DMS53 treated with DMSO at 0.1 percent for 48 hours (cell line): Measurements from ENCODE around the gene RAI14.
A peak's percentile ranks its signal among the peaks of the same experiment; 100 is the strongest.

Experiments
- DNase-seq: peaks from one replicate; lab custom pipeline; 2025; ENCODE audit not compliant: unreplicated experiment; lab: John Stamatoyannopoulos, UW

The RAI14 gene

DNA sequence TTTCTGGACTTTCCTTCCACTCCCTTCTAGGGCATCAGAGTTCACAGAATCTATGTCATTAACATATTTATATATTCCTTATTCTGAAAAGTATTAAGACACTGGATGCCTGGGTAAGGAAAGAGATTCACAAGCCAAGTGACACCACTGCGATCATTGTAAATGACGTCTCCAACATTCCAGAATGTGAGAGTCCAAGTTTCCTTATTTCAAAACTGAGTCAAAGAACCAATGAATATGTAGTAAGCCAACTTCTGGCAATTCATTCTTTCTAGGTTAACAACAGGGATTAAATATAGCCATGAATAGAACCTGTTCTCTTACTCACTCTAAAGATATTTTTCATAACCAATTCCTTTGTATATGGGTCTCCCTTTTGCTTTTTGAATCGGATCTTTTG is 18.1 kb downstream of the RAI14 start:
- DNase-seq = no peak

GRCh38 chr5:34675857-34676256 is 19.7 kb downstream of the RAI14 start:
- no peak for DNase-seq

DNA sequence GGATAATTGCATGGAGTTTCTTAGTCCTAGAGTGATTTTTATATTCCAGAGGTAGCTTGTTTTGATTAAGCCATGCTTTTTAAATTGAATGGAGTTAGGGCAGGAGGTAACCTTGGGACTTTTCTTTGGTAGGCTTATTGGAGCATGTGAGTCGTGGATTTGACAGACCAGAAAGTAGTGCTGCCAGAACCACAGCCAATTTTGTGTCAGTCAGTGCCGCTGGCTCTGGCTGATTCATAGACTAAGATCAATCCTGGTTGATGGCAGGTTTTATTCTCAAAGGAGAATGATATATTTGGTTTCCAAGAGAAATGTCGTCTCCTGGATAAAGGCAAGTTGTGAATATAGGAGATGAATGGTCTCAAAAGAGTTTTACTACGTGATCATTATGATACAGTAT is 20.3 kb downstream of the RAI14 start:
- DNase-seq = no peak

GRCh38 chr5:34677428-34677827 is 21.3 kb downstream of the RAI14 start:
- no peak for DNase-seq

DNA sequence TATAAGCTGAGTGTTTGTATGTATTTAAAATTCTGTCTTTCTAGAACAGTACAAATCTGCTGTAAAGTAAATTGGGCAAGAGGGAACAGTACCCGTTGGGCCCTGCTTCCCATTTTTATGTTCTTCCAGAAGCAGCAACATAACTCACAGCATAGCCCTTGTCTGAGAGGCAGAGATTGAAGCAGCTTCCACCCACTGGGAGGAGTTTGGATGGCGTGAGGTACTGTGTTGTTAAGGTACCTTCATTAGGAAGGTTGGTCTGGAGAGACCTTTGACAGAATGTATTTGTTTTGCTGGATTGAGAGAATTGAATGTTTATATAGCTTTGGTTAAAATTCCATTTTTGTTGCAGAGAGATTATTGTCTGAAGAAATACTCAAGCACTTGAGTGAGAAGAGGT is 24.8 kb downstream of the RAI14 start:
- no peak for DNase-seq

- DNase-seq = peak; percentile 26
Measured at GRCh38 chr5:34682926-34683623, 26.9 kb downstream of the RAI14 start.

- no peak for DNase-seq
Measured at GRCh38 chr5:34684281-34684979, 28.3 kb downstream of the RAI14 start.

DNA sequence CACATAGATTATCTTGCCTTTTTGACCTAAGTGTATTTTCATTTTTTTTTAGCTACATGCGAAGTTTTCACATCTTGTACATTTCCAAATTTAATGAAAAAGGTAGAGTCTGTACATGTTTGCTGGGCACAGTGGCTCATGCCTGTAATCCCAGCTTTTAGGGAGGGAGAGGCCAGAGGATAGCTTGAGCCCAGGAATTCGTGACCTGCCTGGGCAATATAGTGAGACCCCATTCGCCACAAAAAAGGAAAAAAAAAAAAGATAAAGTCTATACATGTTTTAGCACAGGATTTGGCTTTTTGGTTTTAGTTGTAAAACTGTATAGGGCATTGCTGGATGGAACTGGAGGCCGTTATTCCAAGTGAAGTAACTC is 28.8 kb downstream of the RAI14 start:
- no peak for DNase-seq

- no peak for DNase-seq
Measured at GRCh38 chr5:34685485-34686165, 29.5 kb downstream of the RAI14 start.

DNA sequence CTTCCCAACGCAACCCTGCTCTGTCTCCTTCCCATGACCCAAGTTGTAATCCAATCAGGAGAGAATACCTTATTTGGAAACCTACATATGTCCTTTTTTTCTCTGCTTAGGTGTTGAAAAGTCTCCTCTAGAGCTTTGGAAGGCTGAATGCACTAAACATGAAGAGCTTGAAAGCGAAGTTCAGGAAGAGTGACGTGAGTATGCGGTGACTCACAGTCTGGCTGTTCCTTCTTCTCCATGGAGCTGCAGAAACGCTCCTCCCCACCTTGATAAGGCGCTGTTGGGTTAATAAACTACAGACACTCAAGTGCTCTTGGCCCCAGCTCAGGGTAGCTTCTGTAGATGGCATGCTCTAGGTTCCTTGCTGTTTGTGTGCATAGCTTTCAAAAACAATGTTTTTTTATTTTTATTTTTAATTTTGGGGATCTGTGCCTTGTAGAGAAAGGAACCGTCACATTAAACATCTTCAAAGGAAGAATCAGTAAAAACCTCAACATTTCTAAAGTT is 30.7 kb downstream of the RAI14 start:
- DNase-seq = peak; percentile 88

- no peak for DNase-seq
Measured at GRCh38 chr5:34687269-34688011, 31.3 kb downstream of the RAI14 start.

GRCh38 chr5:34688015-34688810 is 32.1 kb downstream of the RAI14 start:
- no peak for DNase-seq

- DNase-seq = no peak
Measured at GRCh38 chr5:34690301-34690700, 34.2 kb downstream of the RAI14 start.

DNA sequence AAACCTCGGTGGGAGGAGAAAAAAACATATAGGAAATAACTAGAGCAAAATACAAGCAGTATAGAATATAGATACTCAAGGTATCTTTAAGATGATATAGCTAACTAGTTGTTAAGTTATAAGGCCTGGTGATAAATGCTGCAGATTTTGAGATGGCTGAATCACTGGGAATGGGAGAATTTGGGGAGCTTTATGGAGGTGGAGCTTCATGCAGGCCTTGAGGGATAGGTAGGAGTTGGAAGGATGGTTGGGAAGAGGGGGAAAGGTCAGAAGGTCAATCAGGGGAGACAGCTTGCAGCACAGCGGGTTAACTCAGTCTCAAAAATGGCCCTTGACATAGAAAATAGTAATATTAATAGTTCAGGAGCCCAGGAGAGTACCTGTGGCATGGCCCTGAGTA is 34.8 kb downstream of the RAI14 start:
- no peak for DNase-seq

DNA sequence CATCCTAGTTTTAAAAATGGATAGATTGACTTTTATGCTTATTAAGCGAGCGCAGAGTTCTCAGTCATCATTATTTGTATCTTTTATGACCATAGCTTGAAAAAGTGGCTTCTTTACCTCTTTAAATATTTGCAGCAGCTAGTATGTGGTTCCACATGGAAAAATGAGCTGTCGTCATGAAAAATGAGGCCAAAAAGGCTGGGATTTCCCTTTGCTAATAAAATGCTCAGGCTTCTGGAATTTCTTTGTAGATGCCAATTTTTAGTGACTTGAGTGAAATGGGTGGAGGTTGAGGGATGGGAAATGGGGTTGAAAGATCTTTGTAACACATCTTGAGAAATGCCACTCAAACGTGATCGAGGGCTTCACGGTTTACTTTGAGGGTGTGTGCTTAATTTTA is 35.2 kb downstream of the RAI14 start:
- no peak for DNase-seq

DNA sequence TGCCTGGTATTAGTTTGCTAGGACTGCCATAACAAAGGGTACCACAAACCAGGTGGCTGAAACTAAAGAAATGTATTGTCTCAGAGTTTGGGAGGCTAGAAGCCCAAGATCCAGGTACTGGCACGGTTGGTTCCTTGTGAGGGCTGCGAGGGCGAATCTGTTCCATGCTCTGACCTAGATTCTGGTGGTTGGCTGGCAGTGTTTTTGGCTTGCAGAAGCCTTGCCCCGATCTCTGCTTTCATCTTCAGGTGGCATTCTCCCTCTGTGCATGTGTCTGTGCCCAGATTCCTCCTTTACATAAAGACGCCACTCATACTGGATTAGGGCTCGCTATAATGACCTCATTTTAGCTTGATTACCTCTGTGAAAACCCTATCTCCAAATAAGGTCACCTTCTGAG is 36.7 kb downstream of the RAI14 start:
- no peak for DNase-seq

DNA sequence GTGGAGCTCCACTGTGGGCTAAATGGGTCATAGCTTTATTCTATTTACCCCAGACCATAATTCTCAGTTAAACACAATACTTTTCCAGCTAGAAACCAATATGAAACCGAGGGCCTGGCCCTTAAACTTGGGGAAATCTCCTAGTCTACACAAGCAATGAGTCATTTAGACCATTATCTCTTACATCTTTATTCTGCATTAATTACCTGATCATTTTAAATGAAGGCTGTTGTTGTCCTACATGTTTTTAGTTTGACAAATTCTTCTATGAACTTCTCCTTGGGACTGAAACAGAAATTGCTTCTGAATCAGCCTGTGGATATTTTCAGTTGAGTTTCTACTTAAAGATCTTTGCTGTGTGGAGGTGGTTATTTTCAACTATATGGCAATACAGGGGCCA is 37.9 kb downstream of the RAI14 start:
- DNase-seq = no peak

- no peak for DNase-seq
Measured at GRCh38 chr5:34694685-34695084, 38.6 kb downstream of the RAI14 start.

GRCh38 chr5:34695275-34696027 is 39.3 kb downstream of the RAI14 start:
- DNase-seq = no peak
